ENCODE measurements around the gene KIF13A.
A peak's percentile ranks its signal among the peaks of the same experiment; 100 is the strongest.

KIF13A gene

GRCh38 chr6:17826301-17826700 is 161.1 kb downstream of the KIF13A start:
- H3K36me3 ChIP-seq (ENCODE audit: control insufficient read depth, insufficient read depth, low read length) = no peaks in the 10 kb centered on the region
- no peak overlapping the region for H3K23ac ChIP-seq (ENCODE audit: low read length)
- no peak overlapping the region for H3K27ac ChIP-seq (ENCODE audit: low read depth, low read length)

GRCh38 chr6:17820055-17820454 is 167.4 kb downstream of the KIF13A start:
- Histone ChIP-seq H3K79me1 (ENCODE audit: low read length) (no peaks in the 10 kb centered on the region), H3K27me3 (ENCODE audit: insufficient read depth, low read length, poor library complexity) (no peaks in the 10 kb centered on the region), H2BK5ac (ENCODE audit: low read length) (no peak overlapping the region), H3K27ac (ENCODE audit: low read depth, low read length) (no peak overlapping the region), H2AK5ac (ENCODE audit: low read length) (no peak overlapping the region), H3K4me1 (ENCODE audit: control insufficient read depth, low read depth, low read length) (no peaks in the 10 kb centered on the region), H4K5ac (ENCODE audit: low read length) (no peak overlapping the region), H3K36me3 (ENCODE audit: control insufficient read depth, insufficient read depth, low read length) (no peaks in the 10 kb centered on the region), H3K18ac (ENCODE audit: low read length) (no peak overlapping the region), H4K8ac (ENCODE audit: low read depth, low read length) (no peak overlapping the region), H3K79me2 (ENCODE audit: control insufficient read depth, insufficient read depth, low read length) (no peaks in the 10 kb centered on the region), H3K9ac (ENCODE audit: low read length) (no peak overlapping the region), H3K4me3 (ENCODE audit: low read length) (no peak overlapping the region), H2BK15ac (replicated peaks; ENCODE audit: low read depth) (no peak overlapping the region), H2BK120ac (ENCODE audit: low read depth, low read length) (no peak overlapping the region), H3K56ac (ENCODE audit: low read length) (no peak overlapping the region), H3K4ac (ENCODE audit: low read depth, low read length) (no peak overlapping the region), H3K4me2 (ENCODE audit: low read length) (no peak overlapping the region), H3K23ac (ENCODE audit: low read length) (no peak overlapping the region)
- DNase-seq = peak; percentile 53
- WGBS (ENCODE audit: extremely low coverage, insufficient coverage, low lambda C conversion rate) = no CpG with 5 or more reads among the region's 7 CpGs

More at GRCh38 chr6:17826301-17826700, 161.1 kb downstream of the KIF13A start:
- Histone ChIP-seq H3K27me3 (ENCODE audit: insufficient read depth, low read length, poor library complexity) (no peaks in the 10 kb centered on the region), H3K56ac (ENCODE audit: low read length) (no peak overlapping the region), H3K4me2 (ENCODE audit: low read length) (no peak overlapping the region), H4K8ac (ENCODE audit: low read depth, low read length) (no peak overlapping the region), H3K4ac (ENCODE audit: low read depth, low read length) (no peak overlapping the region), H3K4me1 (ENCODE audit: control insufficient read depth, low read depth, low read length) (no peaks in the 10 kb centered on the region), H2AK5ac (ENCODE audit: low read length) (no peak overlapping the region), H4K5ac (ENCODE audit: low read length) (no peak overlapping the region), H2BK15ac (replicated peaks; ENCODE audit: low read depth) (no peak overlapping the region), H3K79me2 (ENCODE audit: control insufficient read depth, insufficient read depth, low read length) (no peaks in the 10 kb centered on the region), H3K18ac (ENCODE audit: low read length) (no peak overlapping the region), H2BK120ac (ENCODE audit: low read depth, low read length) (no peak overlapping the region), H2BK5ac (ENCODE audit: low read length) (no peak overlapping the region), H3K4me3 (ENCODE audit: low read length) (no peak overlapping the region), H3K9ac (ENCODE audit: low read length) (no peak overlapping the region), H3K79me1 (ENCODE audit: low read length) (no peaks in the 10 kb centered on the region)
- DNase-seq = no peak

GRCh38 chr6:17817763-17818162 is 169.7 kb downstream of the KIF13A start:
- H3K79me1 ChIP-seq (ENCODE audit: low read length) = no peaks in the 10 kb centered on the region
- no peaks in the 10 kb centered on the region for H3K27me3 ChIP-seq (ENCODE audit: insufficient read depth, low read length, poor library complexity)
- DNase-seq = no peak
- no CpG with 5 or more reads among the region's 1 CpG for WGBS (ENCODE audit: extremely low coverage, insufficient coverage, low lambda C conversion rate)
- no peak overlapping the region for H4K8ac ChIP-seq (ENCODE audit: low read depth, low read length)
- H3K4me3 ChIP-seq (ENCODE audit: low read length) = no peak overlapping the region
- H2AK5ac ChIP-seq (ENCODE audit: low read length) = no peak overlapping the region
- H3K18ac ChIP-seq (ENCODE audit: low read length) = no peak overlapping the region
- no peaks in the 10 kb centered on the region for H3K79me2 ChIP-seq (ENCODE audit: control insufficient read depth, insufficient read depth, low read length)
- no peak overlapping the region for H3K27ac ChIP-seq (ENCODE audit: low read depth, low read length)
- H3K23ac ChIP-seq (ENCODE audit: low read length) = no peak overlapping the region
- no peak overlapping the region for H3K56ac ChIP-seq (ENCODE audit: low read length)
- H2BK15ac ChIP-seq (replicated peaks; ENCODE audit: low read depth) = no peak overlapping the region
- H4K5ac ChIP-seq (ENCODE audit: low read length) = no peak overlapping the region
- H2BK120ac ChIP-seq (ENCODE audit: low read depth, low read length) = no peak overlapping the region
- no peak overlapping the region for H2BK5ac ChIP-seq (ENCODE audit: low read length)
- no peaks in the 10 kb centered on the region for H3K4me1 ChIP-seq (ENCODE audit: control insufficient read depth, low read depth, low read length)
- H3K4me2 ChIP-seq (ENCODE audit: low read length) = no peak overlapping the region
- H3K9ac ChIP-seq (ENCODE audit: low read length) = no peak overlapping the region
- H3K36me3 ChIP-seq (ENCODE audit: control insufficient read depth, insufficient read depth, low read length) = no peaks in the 10 kb centered on the region
- H3K4ac ChIP-seq (ENCODE audit: low read depth, low read length) = no peak overlapping the region

- Histone ChIP-seq H2AK5ac (ENCODE audit: low read length) (no peak overlapping the region), H2BK15ac (replicated peaks; ENCODE audit: low read depth) (no peak overlapping the region), H3K23ac (ENCODE audit: low read length) (no peak overlapping the region), H2BK120ac (ENCODE audit: low read depth, low read length) (no peak overlapping the region), H3K4me2 (ENCODE audit: low read length) (no peak overlapping the region), H3K27ac (ENCODE audit: low read depth, low read length) (no peak overlapping the region), H3K56ac (ENCODE audit: low read length) (no peak overlapping the region), H4K8ac (ENCODE audit: low read depth, low read length) (no peak overlapping the region), H3K4me3 (ENCODE audit: low read length) (no peak overlapping the region), H3K79me1 (ENCODE audit: low read length) (no peaks in the 10 kb centered on the region), H3K18ac (ENCODE audit: low read length) (no peak overlapping the region), H3K36me3 (ENCODE audit: control insufficient read depth, insufficient read depth, low read length) (no peaks in the 10 kb centered on the region), H2BK5ac (ENCODE audit: low read length) (no peak overlapping the region), H3K27me3 (ENCODE audit: insufficient read depth, low read length, poor library complexity) (no peaks in the 10 kb centered on the region), H4K5ac (ENCODE audit: low read length) (no peak overlapping the region), H3K4me1 (ENCODE audit: control insufficient read depth, low read depth, low read length) (no peaks in the 10 kb centered on the region), H3K79me2 (ENCODE audit: control insufficient read depth, insufficient read depth, low read length) (no peaks in the 10 kb centered on the region), H3K4ac (ENCODE audit: low read depth, low read length) (no peak overlapping the region), H3K9ac (ENCODE audit: low read length) (no peak overlapping the region)
- no CpG with 5 or more reads among the region's 14 CpGs for WGBS (ENCODE audit: extremely low coverage, insufficient coverage, low lambda C conversion rate)
- DNase-seq = peak; percentile 18
Measured at GRCh38 chr6:17816921-17817611, 170.4 kb downstream of the KIF13A start.

GRCh38 chr6:17813542-17813941 is 173.9 kb downstream of the KIF13A start:
- no peak overlapping the region for H2BK120ac ChIP-seq (ENCODE audit: low read depth, low read length)
- H3K4ac ChIP-seq (ENCODE audit: low read depth, low read length) = no peak overlapping the region

GRCh38 chr6:17812311-17812710 is 175.1 kb downstream of the KIF13A start:
- no peak overlapping the region for H3K18ac ChIP-seq (ENCODE audit: low read length)
- no peak overlapping the region for H2AK5ac ChIP-seq (ENCODE audit: low read length)
- H2BK120ac ChIP-seq (ENCODE audit: low read depth, low read length) = no peak overlapping the region
- no peak overlapping the region for H3K4me3 ChIP-seq (ENCODE audit: low read length)
- WGBS (ENCODE audit: extremely low coverage, insufficient coverage, low lambda C conversion rate) = no CpG with 5 or more reads among the region's 8 CpGs
- no peak overlapping the region for H3K4ac ChIP-seq (ENCODE audit: low read depth, low read length)
- H3K36me3 ChIP-seq (ENCODE audit: control insufficient read depth, insufficient read depth, low read length) = no peaks in the 10 kb centered on the region
- H2BK15ac ChIP-seq (replicated peaks; ENCODE audit: low read depth) = no peak overlapping the region
- no peaks in the 10 kb centered on the region for H3K4me1 ChIP-seq (ENCODE audit: control insufficient read depth, low read depth, low read length)
- H3K56ac ChIP-seq (ENCODE audit: low read length) = no peak overlapping the region
- H3K27ac ChIP-seq (ENCODE audit: low read depth, low read length) = no peak overlapping the region
- H3K79me1 ChIP-seq (ENCODE audit: low read length) = no peaks in the 10 kb centered on the region
- H3K23ac ChIP-seq (ENCODE audit: low read length) = no peak overlapping the region
- no peak for DNase-seq
- H3K4me2 ChIP-seq (ENCODE audit: low read length) = no peak overlapping the region
- H2BK5ac ChIP-seq (ENCODE audit: low read length) = no peak overlapping the region
- H3K9ac ChIP-seq (ENCODE audit: low read length) = no peak overlapping the region
- H4K5ac ChIP-seq (ENCODE audit: low read length) = no peak overlapping the region
- H3K79me2 ChIP-seq (ENCODE audit: control insufficient read depth, insufficient read depth, low read length) = no peaks in the 10 kb centered on the region
- no peaks in the 10 kb centered on the region for H3K27me3 ChIP-seq (ENCODE audit: insufficient read depth, low read length, poor library complexity)
- H4K8ac ChIP-seq (ENCODE audit: low read depth, low read length) = no peak overlapping the region

More at GRCh38 chr6:17813542-17813941, 173.9 kb downstream of the KIF13A start:
- Histone ChIP-seq H3K27ac (ENCODE audit: low read depth, low read length) (no peak overlapping the region), H3K4me1 (ENCODE audit: control insufficient read depth, low read depth, low read length) (no peaks in the 10 kb centered on the region), H3K18ac (ENCODE audit: low read length) (no peak overlapping the region), H4K5ac (ENCODE audit: low read length) (no peak overlapping the region), H3K79me2 (ENCODE audit: control insufficient read depth, insufficient read depth, low read length) (no peaks in the 10 kb centered on the region), H4K8ac (ENCODE audit: low read depth, low read length) (no peak overlapping the region), H2BK5ac (ENCODE audit: low read length) (no peak overlapping the region), H3K79me1 (ENCODE audit: low read length) (no peaks in the 10 kb centered on the region), H3K56ac (ENCODE audit: low read length) (no peak overlapping the region), H3K23ac (ENCODE audit: low read length) (no peak overlapping the region), H3K4me3 (ENCODE audit: low read length) (no peak overlapping the region), H2BK15ac (replicated peaks; ENCODE audit: low read depth) (no peak overlapping the region), H3K9ac (ENCODE audit: low read length) (no peak overlapping the region), H3K27me3 (ENCODE audit: insufficient read depth, low read length, poor library complexity) (no peaks in the 10 kb centered on the region), H2AK5ac (ENCODE audit: low read length) (no peak overlapping the region), H3K36me3 (ENCODE audit: control insufficient read depth, insufficient read depth, low read length) (no peaks in the 10 kb centered on the region), H3K4me2 (ENCODE audit: low read length) (no peak overlapping the region)
- no CpG with 5 or more reads among the region's 6 CpGs for WGBS (ENCODE audit: extremely low coverage, insufficient coverage, low lambda C conversion rate)
- no peak for DNase-seq
